GM19023 (cell line): ENCODE results near the gene KCNT2.

Experiments used
- ATAC-seq: cut with Tn5 transposase; IDR thresholded peaks from one replicate; pipeline ENCODE4 v1.9.1; 2021; ENCODE audit warnings: mild to moderate bottlenecking, moderate library complexity; ENCODE audit not compliant: unreplicated experiment

KCNT2 gene

DNA sequence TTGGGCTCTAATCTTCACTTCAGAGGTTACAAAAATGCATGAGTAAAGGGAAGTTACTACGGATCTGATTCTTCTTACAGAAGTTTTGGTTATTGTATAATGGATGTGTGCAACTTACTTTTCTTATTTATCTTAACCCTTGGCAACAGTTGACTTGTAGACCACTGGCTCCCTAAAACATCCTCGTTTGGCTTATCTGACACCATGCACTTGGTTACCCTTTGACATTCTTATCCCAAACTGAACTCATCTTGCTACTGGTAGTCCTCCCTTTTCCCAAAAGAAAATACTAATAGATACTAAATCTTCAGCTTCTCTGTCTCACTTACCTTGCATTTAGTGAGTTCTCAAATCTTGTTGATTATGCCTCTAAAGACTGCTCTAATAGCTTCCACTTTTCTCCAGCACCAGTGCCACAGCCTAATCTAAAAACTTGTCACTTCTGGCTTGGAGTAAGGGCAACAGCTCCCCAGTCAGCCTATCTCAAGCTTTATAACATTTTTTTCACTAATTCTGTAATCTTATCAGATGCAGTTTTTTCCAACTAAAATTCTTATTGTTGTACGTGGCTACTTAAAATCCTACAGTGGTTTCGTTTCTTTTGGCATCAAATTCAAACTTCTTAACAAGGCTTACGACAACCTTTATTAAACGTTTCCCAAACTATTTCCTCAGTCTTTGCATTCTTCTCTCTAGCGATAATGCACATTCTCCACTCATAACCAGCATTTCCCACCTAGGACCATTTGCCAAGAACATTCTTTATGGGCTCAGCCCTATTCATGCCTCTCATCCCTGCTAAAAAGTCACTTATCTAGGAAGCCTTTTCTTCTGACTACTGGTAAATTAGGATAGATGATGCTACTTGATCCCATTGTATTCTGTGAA is 204.2 kb downstream of the KCNT2 start:
- no peak for ATAC-seq

GRCh38 chr1:196401891-196402290 is 206.3 kb downstream of the KCNT2 start:
- ATAC-seq = no peak

GRCh38 chr1:196401452-196401833 is 206.8 kb downstream of the KCNT2 start:
- ATAC-seq = no peak

GRCh38 chr1:196400478-196401451 is 207.5 kb downstream of the KCNT2 start:
- no peak for ATAC-seq

DNA sequence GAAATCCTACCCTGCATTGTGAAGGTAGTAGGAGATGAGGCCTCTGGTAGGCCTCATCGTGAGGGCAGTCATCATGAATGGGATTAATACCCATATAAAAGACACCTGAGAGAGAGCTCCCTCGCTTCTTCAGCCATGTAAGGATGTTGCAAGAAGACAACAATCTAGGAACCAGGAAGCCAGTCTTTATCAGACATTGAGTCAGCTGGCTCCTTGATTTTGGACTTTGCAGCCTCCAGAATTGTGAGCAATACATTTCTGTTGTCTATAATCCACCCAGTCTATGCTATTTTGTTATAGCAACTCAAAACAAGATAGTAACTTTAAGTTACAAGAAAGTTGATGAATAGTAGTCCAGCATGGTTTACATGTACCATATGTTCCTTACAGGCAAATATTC is 208.5 kb downstream of the KCNT2 start:
- ATAC-seq = no peak

DNA sequence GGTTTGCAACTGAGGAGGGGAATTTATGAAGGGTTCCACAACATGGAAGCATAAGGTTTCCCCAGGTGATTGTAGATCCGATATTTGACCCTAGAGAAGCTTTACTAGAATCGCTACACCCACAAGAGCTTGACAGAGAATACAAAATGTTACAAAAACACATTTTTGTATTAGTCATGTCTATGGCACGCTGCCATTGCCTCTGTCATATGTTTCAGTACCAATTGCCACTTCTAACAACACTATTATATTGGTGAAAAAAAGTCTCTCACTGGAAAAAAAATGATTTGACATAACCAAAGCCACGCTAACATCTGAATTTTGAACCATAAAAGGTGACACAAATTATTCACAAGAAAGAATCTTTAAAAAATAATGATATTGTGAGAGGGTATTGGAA is 214.5 kb downstream of the KCNT2 start:
- ATAC-seq = no peak

- no peak for ATAC-seq
Measured at GRCh38 chr1:196393282-196393681, 215.0 kb downstream of the KCNT2 start.

DNA sequence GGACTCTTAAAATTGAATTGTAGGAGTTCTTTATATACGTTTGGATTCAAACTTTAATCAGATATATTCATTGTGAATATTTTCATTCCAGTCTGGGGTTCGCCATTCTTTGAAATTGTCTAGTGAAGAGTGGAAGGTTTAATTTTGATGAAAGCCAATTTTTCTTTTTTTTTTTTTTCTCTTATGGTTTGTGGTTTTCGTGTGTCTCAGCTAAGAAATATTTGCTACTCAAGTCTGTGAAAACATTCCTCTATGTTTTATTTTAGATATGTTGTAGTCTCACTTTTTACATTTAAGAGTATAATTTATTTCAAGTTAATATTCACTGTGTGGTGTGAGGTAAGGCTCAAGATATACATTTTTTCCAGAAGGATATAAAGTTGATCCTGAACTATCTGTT is 220.5 kb downstream of the KCNT2 start:
- no peak for ATAC-seq

- ATAC-seq = no peak
Measured at GRCh38 chr1:196385109-196385508, 223.1 kb downstream of the KCNT2 start.

- no peak for ATAC-seq
Measured at GRCh38 chr1:196382383-196382782, 225.9 kb downstream of the KCNT2 start.

- ATAC-seq = no peak
Measured at GRCh38 chr1:196381544-196381943, 226.7 kb downstream of the KCNT2 start.

DNA sequence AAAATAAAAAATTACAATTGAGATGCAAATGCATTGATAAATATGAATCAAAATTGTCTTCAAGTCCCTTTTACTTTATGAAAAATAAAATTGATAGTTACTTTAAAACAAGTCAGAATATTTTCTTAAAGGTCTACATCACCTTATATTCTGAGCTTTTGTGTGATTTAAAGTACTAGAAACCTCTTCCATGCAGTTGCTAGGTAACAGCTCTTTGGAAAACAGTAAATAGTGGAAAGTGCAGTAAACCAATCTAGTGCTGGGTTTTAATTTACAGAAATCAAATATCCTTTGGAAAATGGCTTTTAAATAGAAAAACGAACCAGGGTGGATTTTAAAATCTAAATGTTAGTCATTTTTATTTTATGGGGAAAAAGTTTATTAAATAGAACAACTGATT is 227.9 kb downstream of the KCNT2 start:
- ATAC-seq = no peak

DNA sequence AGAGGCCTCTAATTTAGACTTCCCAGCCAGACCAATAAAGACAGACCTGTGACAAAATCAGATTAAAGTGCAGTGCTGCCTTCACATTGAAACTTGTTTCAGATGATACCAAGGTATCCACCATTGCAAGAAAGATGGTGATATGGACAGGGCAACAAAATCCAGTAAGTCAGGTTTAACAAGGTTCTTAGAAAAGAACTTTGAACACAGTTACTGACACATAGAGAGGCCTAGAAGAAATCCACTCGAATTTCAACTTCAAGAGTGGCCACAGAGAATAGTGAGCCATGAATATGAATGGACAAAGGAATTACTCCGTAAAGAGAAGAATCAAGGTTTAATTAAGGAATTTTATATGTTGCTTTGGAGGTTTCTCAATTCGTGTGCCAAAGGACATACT is 230.4 kb downstream of the KCNT2 start:
- ATAC-seq = no peak

- no peak for ATAC-seq
Measured at GRCh38 chr1:196376630-196377328, 231.5 kb downstream of the KCNT2 start.

- ATAC-seq = no peak
Measured at GRCh38 chr1:196373798-196374197, 234.4 kb downstream of the KCNT2 start.

DNA sequence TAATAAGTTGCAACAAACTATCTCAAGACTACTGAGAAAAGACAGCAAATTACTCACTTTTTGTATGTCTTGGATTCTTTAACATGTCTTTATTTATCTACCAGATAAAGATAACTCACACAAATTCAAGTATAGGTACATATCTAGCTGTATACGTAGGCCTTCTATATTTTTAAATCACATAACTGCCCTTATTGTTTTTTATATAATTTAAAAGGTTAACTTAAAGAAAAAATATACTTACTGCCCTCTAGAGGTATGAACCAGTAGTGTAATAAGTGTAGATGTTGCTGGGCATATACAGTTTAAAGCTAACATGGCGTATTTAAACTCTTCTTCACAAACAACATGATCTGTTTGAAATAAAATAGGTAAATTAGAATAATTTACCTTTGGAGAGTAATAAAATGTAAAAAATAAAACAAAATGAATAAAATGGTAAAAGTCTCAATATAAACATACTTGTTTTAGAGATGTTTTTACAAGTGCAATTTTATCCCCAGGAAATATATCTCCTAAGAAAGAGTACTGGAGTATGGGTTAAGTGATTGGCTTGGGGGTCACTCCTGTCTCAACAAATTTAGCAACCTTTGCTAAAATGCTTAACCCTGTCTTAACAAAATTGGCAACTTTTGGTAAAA is 235.2 kb downstream of the KCNT2 start:
- ATAC-seq = no peak

GRCh38 chr1:196367838-196368237 is 240.4 kb downstream of the KCNT2 start:
- no peak for ATAC-seq

DNA sequence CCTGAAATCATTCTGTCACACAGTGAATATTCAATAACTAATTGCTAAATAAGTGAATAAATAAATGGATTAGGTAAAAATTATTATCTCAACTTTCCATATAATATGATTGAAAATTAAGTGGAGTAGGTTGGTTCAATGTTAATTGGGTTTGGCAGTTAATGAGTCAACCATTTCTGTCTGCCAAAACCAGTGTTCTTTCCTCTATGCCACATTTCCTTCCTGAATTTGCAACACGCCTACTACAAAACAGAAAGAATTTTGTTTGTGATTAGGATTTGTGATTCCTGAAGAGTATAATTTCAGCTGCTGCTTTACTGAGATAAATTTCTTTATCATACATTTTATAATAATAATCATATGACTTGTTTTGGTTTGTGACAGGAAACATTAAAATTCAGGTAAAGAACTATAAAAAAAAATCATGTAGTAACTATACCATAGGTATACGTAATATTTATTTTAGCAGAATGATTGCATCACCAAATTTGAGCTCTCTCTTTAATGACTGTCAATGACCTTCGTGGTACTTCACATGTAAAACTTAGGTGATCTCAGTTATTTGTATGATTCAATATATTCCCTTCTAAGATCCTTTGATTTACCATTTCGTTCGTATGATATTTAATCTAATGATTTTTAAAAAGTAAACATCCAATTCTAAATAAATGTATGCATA is 241.3 kb downstream of the KCNT2 start:
- no peak for ATAC-seq

GRCh38 chr1:196361112-196361714 is 247.0 kb downstream of the KCNT2 start:
- ATAC-seq = no peak

GRCh38 chr1:196357913-196358312 is 250.3 kb downstream of the KCNT2 start:
- no peak for ATAC-seq
